GM19099 (cell line): ENCODE results near the gene CTNND2.

Experiments
- POLR2A ChIP-seq: IDR thresholded peaks from 3 replicates; pipeline ENCODE4 v1.6.1; 2011; ENCODE audit warnings: low read depth; ENCODE audit not compliant: insufficient read length; ENCODE audit errors: extremely low read depth

CTNND2 gene

DNA sequence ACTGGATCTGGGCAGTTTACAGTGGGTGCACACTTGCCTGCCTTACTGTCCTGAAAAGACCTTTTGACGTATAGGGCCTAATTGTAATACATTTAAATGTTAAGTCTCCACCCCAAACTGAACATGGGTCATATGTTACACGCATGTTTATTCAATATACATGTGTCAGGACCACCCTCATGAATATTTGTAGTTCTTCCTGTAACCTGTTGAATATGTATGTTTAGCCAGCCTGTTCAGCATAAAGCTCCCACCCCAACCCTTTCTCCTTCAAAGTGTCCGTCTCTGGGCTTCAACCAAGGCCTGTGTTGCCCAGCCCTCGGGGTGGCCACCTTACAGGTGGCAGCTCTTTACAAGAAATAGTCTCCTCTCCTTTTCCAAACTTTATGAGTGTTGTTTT is 962.3 kb downstream of the CTNND2 start:
- TF ChIP-seq POLR2A = no peak

DNA sequence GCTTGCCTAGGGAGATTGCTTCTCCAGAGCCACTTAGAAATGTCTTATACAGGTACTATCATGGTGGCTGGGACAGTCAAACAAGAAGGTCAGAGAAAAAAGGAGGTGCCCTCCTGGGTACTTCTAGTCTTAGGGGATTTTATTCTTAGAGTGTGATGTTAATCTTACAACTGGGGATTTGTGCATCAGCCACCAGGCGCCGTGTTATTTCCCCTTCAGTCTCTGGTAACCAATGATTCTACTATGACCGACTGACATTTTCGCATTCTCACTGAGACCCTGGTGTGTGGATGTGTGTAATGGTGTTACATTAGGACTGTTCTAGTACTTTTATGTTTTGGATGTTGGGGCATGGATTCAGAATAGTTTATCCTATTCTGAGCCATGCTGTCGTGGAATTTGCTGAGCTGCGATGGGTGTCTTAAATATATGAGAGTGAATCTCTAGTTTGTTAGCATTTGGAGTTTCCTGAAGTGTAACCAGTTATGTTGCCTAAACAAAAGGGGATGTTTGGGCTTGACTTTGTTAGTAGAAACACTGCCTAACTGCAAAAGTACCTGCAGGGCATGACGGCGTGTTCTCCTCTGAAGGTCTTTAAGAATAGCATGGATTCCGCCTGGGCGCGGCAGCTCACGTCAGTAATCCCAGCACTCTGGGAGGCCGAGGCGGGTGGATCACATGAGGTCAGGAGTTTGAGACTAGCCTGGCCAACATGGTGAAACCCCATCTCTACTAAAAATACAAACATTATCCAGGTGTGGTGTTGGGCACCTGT is 968.0 kb downstream of the CTNND2 start:
- TF ChIP-seq POLR2A = no peak

DNA sequence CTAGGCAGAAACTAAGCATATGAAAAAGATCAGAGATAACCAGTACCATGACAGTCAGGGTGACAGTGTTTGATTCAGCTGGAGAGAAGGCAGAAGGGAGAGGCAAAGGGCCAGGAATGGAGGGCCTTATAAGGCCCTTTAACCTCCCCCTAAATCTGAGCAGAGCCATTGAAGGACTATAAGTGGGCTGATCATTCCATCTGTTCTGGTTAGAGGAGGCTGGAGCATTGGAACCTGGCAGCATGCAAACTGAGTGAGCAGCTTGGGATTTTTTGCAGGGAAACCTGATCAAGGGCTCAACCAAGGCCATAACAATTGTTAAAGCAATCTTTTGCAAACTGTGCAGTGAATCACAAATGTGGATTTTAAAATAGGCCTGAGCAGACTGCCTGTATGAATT is 968.7 kb downstream of the CTNND2 start:
- no peak for TF ChIP-seq POLR2A

DNA sequence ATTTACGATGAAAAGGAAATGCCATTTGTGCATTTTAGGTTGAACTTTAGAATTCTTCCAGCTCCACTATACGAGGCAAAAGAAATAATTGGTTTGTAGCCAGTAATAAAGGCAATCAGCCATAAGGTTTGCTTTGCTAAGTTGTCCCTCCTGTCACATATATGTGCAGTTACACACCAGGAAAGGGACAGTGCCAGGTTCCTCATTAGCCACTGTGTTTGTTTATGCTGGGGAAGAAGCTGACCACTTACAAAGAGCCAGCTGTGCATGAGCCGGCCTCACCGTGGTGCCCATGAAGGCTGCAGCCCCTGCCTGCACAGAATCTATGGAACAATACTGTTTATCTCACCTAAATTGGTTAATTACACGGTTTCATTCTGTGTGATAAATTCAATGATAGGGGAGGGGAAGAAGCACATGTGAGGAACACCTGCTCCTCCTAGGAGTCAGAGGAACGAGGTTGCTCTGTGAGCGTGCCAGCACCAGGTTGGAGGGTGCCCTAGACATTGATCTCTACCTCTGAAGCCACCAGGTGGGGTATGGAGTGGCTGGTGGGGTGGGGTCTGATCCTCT is 969.4 kb downstream of the CTNND2 start:
- TF ChIP-seq POLR2A = no peak

DNA sequence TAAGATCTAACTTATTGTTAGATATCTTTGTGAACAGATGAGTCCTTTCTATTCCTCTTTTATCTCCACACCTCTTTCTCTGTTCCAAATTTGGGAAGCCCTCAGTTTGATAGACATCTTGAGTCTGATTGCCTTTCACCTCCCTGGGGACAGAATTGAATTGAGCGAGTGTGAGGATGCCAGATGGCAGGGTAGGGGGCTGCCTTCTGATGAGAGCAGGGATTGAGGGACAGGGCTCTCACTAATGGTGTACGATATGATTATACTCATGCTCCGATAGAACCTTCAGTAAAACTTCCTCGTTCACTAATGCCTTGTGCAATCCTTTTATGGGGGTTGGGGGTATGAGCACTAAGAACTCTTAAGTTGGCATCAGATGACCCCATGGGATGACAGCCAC is 971.1 kb downstream of the CTNND2 start:
- no peak for TF ChIP-seq POLR2A

DNA sequence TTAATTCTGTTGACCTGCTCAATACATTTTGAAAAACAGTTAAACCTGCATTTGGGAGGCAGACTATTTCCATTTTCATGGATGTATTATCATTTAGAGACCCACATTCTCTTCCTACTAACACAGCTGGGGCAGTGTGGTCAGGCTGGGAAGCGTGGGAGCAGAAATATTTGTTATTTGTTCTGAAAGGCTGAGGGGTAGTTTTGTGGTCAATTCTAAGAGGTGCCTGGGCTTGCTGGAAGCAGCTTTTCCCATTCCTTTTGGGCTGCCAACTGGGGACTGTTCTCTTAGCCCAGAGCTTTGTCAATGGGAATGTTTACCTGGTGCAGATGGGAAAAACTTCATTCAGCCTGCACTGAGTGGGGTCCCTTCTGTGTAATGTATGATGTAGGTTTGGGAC is 971.8 kb downstream of the CTNND2 start:
- no peak for TF ChIP-seq POLR2A

DNA sequence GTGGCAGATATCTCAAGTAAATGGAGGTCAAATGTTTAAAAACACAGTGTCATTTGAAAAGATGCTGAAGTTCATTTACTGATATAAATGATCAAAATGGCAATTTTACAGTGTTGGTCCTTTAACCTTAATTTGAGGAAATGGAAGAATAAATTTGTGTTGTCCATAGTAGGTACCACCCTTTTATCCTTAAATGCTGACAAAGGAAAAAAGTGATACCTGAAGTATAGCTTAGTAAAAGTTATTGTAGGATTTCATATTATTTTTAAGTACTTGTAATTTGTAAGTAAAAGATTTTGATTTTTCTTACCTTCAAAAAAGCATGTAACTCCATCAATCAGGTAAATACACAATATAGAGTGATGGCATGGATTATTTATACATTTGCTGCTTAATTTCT is 976.6 kb downstream of the CTNND2 start:
- TF ChIP-seq POLR2A = no peak

DNA sequence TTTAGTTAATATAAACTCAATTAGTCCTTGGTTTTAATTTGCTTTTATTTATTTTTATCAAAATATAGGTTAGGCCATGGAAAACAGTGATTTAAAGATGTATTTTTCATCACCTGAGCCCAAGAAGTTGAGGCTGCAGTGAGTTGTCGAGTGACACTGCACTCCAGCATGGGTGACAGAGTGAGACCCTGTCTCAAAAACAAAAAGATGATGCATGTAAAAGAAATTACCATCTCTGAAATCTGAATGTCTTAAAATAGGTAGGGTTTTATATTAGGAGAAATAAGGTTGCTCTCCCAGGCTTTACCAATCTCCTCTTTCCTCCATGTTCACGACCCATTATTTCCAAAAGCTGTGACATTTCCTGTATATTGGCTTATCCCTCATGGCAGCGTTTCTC is 980.9 kb downstream of the CTNND2 start:
- TF ChIP-seq POLR2A = no peak
